ENCODE measurements around the gene TP53I11.

TP53I11 gene

GRCh38 chr11:44989831-44990566, 39.3 kb upstream of the TP53I11 start:
- H3K4me1 ChIP-seq (ENCODE audit: control insufficient read depth in 5 of 5, insufficient read depth in 5 of 5, low read length in 5 of 5) = peaks cover 0 to 10% (median 8%) of the 10 kb centered on the region in 5 donors
- no peak overlapping the region for H3K4me3 ChIP-seq (ENCODE audit: low read depth in 1 of 5, low read length in 5 of 5)
- H3K9ac ChIP-seq (ENCODE audit: low read length in 5 of 5) = no peak overlapping the region
- no peaks in the 10 kb centered on the region for H3K36me3 ChIP-seq (ENCODE audit: control insufficient read depth in 5 of 5, insufficient read depth in 5 of 5, low read length in 5 of 5)
- H3K27me3 ChIP-seq (ENCODE audit: control insufficient read depth in 5 of 5, insufficient read depth in 4 of 5, low read length in 5 of 5) = peaks cover 0 to 9% (median 6%) of the 10 kb centered on the region in 5 donors
- no peaks in the 10 kb centered on the region for H3K9me3 ChIP-seq (ENCODE audit: control insufficient read depth in 5 of 5, low read length in 5 of 5)
- H3K27ac ChIP-seq (ENCODE audit: low read depth, low read length) = no peak overlapping the region

- no peak overlapping the region for H3K27ac ChIP-seq (ENCODE audit: low read depth, low read length)
- peaks cover 0 to 5% (median 0%) of the 10 kb centered on the region in 5 donors for H3K27me3 ChIP-seq (ENCODE audit: control insufficient read depth in 5 of 5, insufficient read depth in 4 of 5, low read length in 5 of 5)
- no peaks in the 10 kb centered on the region for H3K9me3 ChIP-seq (ENCODE audit: control insufficient read depth in 5 of 5, low read length in 5 of 5)
- no peak overlapping the region for H3K9ac ChIP-seq (ENCODE audit: low read length in 5 of 5)
- no peak overlapping the region for H3K4me3 ChIP-seq (ENCODE audit: low read depth in 1 of 5, low read length in 5 of 5)
- no peaks in the 10 kb centered on the region for H3K36me3 ChIP-seq (ENCODE audit: control insufficient read depth in 5 of 5, insufficient read depth in 5 of 5, low read length in 5 of 5)
- peaks cover 0 to 10% (median 6%) of the 10 kb centered on the region in 5 donors for H3K4me1 ChIP-seq (ENCODE audit: control insufficient read depth in 5 of 5, insufficient read depth in 5 of 5, low read length in 5 of 5)
These were observed 38.4 kb upstream of the TP53I11 start for GRCh38 chr11:44988981-44989635.

GRCh38 chr11:44988111-44988510, 37.4 kb upstream of the TP53I11 start:
- Histone ChIP-seq H3K9me3 (ENCODE audit: control insufficient read depth in 5 of 5, low read length in 5 of 5) (no peaks in the 10 kb centered on the region), H3K9ac (ENCODE audit: low read length in 5 of 5) (no peak overlapping the region), H3K27me3 (ENCODE audit: control insufficient read depth in 5 of 5, insufficient read depth in 4 of 5, low read length in 5 of 5) (peaks cover 0 to 5% (median 0%) of the 10 kb centered on the region in 5 donors), H3K36me3 (ENCODE audit: control insufficient read depth in 5 of 5, insufficient read depth in 5 of 5, low read length in 5 of 5) (no peaks in the 10 kb centered on the region), H3K27ac (ENCODE audit: low read depth, low read length) (no peak overlapping the region), H3K4me3 (ENCODE audit: low read depth in 1 of 5, low read length in 5 of 5) (no peak overlapping the region), H3K4me1 (ENCODE audit: control insufficient read depth in 5 of 5, insufficient read depth in 5 of 5, low read length in 5 of 5) (peaks cover 0 to 10% (median 5%) of the 10 kb centered on the region in 5 donors)

- peaks cover 0 to 9% (median 5%) of the 10 kb centered on the region in 5 donors for H3K4me1 ChIP-seq (ENCODE audit: control insufficient read depth in 5 of 5, insufficient read depth in 5 of 5, low read length in 5 of 5)
- H3K27ac ChIP-seq (ENCODE audit: low read depth, low read length) = no peak overlapping the region
- H3K36me3 ChIP-seq (ENCODE audit: control insufficient read depth in 5 of 5, insufficient read depth in 5 of 5, low read length in 5 of 5) = no peaks in the 10 kb centered on the region
- H3K27me3 ChIP-seq (ENCODE audit: control insufficient read depth in 5 of 5, insufficient read depth in 4 of 5, low read length in 5 of 5) = peaks cover 0 to 5% (median 0%) of the 10 kb centered on the region in 5 donors
- H3K4me3 ChIP-seq (ENCODE audit: low read depth in 1 of 5, low read length in 5 of 5) = no peak overlapping the region
- H3K9ac ChIP-seq (ENCODE audit: low read length in 5 of 5) = no peak overlapping the region
- H3K9me3 ChIP-seq (ENCODE audit: control insufficient read depth in 5 of 5, low read length in 5 of 5) = no peaks in the 10 kb centered on the region
These were observed 36.8 kb upstream of the TP53I11 start for GRCh38 chr11:44987506-44987905.

GRCh38 chr11:44986315-44986714, 35.6 kb upstream of the TP53I11 start:
- H3K4me3 ChIP-seq (ENCODE audit: low read depth in 1 of 5, low read length in 5 of 5) = no peak overlapping the region
- H3K27me3 ChIP-seq (ENCODE audit: control insufficient read depth in 5 of 5, insufficient read depth in 4 of 5, low read length in 5 of 5) = peaks cover 0 to 5% (median 0%) of the 10 kb centered on the region in 5 donors
- peaks cover 0 to 4% (median 0%) of the 10 kb centered on the region in 5 donors for H3K4me1 ChIP-seq (ENCODE audit: control insufficient read depth in 5 of 5, insufficient read depth in 5 of 5, low read length in 5 of 5)
- no peaks in the 10 kb centered on the region for H3K36me3 ChIP-seq (ENCODE audit: control insufficient read depth in 5 of 5, insufficient read depth in 5 of 5, low read length in 5 of 5)
- no peak overlapping the region for H3K27ac ChIP-seq (ENCODE audit: low read depth, low read length)
- peaks cover 0 to 3% (median 0%) of the 10 kb centered on the region in 5 donors for H3K9me3 ChIP-seq (ENCODE audit: control insufficient read depth in 5 of 5, low read length in 5 of 5)
- H3K9ac ChIP-seq (ENCODE audit: low read length in 5 of 5) = no peak overlapping the region

GRCh38 chr11:44985721-44986120, 35.0 kb upstream of the TP53I11 start:
- no peak overlapping the region for H3K4me3 ChIP-seq (ENCODE audit: low read depth in 1 of 5, low read length in 5 of 5)
- H3K9me3 ChIP-seq (ENCODE audit: control insufficient read depth in 5 of 5, low read length in 5 of 5) = peaks cover 0 to 3% (median 0%) of the 10 kb centered on the region in 5 donors
- no peak overlapping the region for H3K9ac ChIP-seq (ENCODE audit: low read length in 5 of 5)
- H3K27me3 ChIP-seq (ENCODE audit: control insufficient read depth in 5 of 5, insufficient read depth in 4 of 5, low read length in 5 of 5) = peaks cover 0 to 5% (median 0%) of the 10 kb centered on the region in 5 donors
- no peak overlapping the region for H3K27ac ChIP-seq (ENCODE audit: low read depth, low read length)
- H3K4me1 ChIP-seq (ENCODE audit: control insufficient read depth in 5 of 5, insufficient read depth in 5 of 5, low read length in 5 of 5) = peaks cover 0 to 6% (median 5%) of the 10 kb centered on the region in 5 donors
- H3K36me3 ChIP-seq (ENCODE audit: control insufficient read depth in 5 of 5, insufficient read depth in 5 of 5, low read length in 5 of 5) = no peaks in the 10 kb centered on the region

- no peak overlapping the region for H3K4me3 ChIP-seq (ENCODE audit: low read depth in 1 of 5, low read length in 5 of 5)
- peaks cover 0 to 8% (median 0%) of the 10 kb centered on the region in 5 donors for H3K27me3 ChIP-seq (ENCODE audit: control insufficient read depth in 5 of 5, insufficient read depth in 4 of 5, low read length in 5 of 5)
- peaks cover 0 to 3% (median 0%) of the 10 kb centered on the region in 5 donors for H3K9me3 ChIP-seq (ENCODE audit: control insufficient read depth in 5 of 5, low read length in 5 of 5)
- H3K9ac ChIP-seq (ENCODE audit: low read length in 5 of 5) = no peak overlapping the region
- no peak overlapping the region for H3K27ac ChIP-seq (ENCODE audit: low read depth, low read length)
- H3K4me1 ChIP-seq (ENCODE audit: control insufficient read depth in 5 of 5, insufficient read depth in 5 of 5, low read length in 5 of 5) = peaks cover 0 to 24% (median 6%) of the 10 kb centered on the region in 5 donors
- no peaks in the 10 kb centered on the region for H3K36me3 ChIP-seq (ENCODE audit: control insufficient read depth in 5 of 5, insufficient read depth in 5 of 5, low read length in 5 of 5)
These were observed 33.1 kb upstream of the TP53I11 start for GRCh38 chr11:44983786-44984185.

- Histone ChIP-seq H3K27me3 (ENCODE audit: control insufficient read depth in 5 of 5, insufficient read depth in 4 of 5, low read length in 5 of 5) (peaks cover 0 to 8% (median 0%) of the 10 kb centered on the region in 5 donors), H3K36me3 (ENCODE audit: control insufficient read depth in 5 of 5, insufficient read depth in 5 of 5, low read length in 5 of 5) (no peaks in the 10 kb centered on the region), H3K4me1 (ENCODE audit: control insufficient read depth in 5 of 5, insufficient read depth in 5 of 5, low read length in 5 of 5) (peaks cover 0 to 36% (median 9%) of the 10 kb centered on the region in 5 donors), H3K9ac (ENCODE audit: low read length in 5 of 5) (no peak overlapping the region), H3K4me3 (ENCODE audit: low read depth in 1 of 5, low read length in 5 of 5) (no peak overlapping the region), H3K9me3 (ENCODE audit: control insufficient read depth in 5 of 5, low read length in 5 of 5) (peaks cover 0 to 3% (median 0%) of the 10 kb centered on the region in 5 donors), H3K27ac (ENCODE audit: low read depth, low read length) (no peak overlapping the region)
These were observed 31.9 kb upstream of the TP53I11 start for GRCh38 chr11:44982496-44983062.

GRCh38 chr11:44980533-44981427, 30.1 kb upstream of the TP53I11 start:
- no peak overlapping the region for H3K9ac ChIP-seq (ENCODE audit: low read length in 5 of 5)
- peak overlapping the region; percentile 16 for H3K27ac ChIP-seq (ENCODE audit: low read depth, low read length)
- no peak overlapping the region for H3K4me3 ChIP-seq (ENCODE audit: low read depth in 1 of 5, low read length in 5 of 5)
- H3K36me3 ChIP-seq (ENCODE audit: control insufficient read depth in 5 of 5, insufficient read depth in 5 of 5, low read length in 5 of 5) = no peaks in the 10 kb centered on the region
- peaks cover 0 to 8% (median 0%) of the 10 kb centered on the region in 5 donors for H3K27me3 ChIP-seq (ENCODE audit: control insufficient read depth in 5 of 5, insufficient read depth in 4 of 5, low read length in 5 of 5)
- peaks cover 0 to 3% (median 0%) of the 10 kb centered on the region in 5 donors for H3K9me3 ChIP-seq (ENCODE audit: control insufficient read depth in 5 of 5, low read length in 5 of 5)
- H3K4me1 ChIP-seq (ENCODE audit: control insufficient read depth in 5 of 5, insufficient read depth in 5 of 5, low read length in 5 of 5) = peaks cover 0 to 44% (median 12%) of the 10 kb centered on the region in 5 donors
